DOHH2 (cell line): Measurements from ENCODE around the gene NAT10.

Source experiments
- CTCF ChIP-seq: fragments of 200-600 bp; sonication (generic); IDR thresholded peaks from one replicate; pipeline ENCODE4 v1.5.1; 2014; ENCODE audit warnings: antibody characterized with exemption, mild to moderate bottlenecking, low read depth, low read length; ENCODE audit not compliant: poor library complexity, severe bottlenecking
- EZH2phosphoT487 ChIP-seq: fragments of 200-600 bp; sonication (generic); IDR thresholded peaks from 2 replicates; pipeline ENCODE4 v1.6.1; 2017; ENCODE audit warnings: borderline replicate concordance, mild to moderate bottlenecking, antibody characterized with exemption, low read length, moderate library complexity, mixed read lengths

DNA sequence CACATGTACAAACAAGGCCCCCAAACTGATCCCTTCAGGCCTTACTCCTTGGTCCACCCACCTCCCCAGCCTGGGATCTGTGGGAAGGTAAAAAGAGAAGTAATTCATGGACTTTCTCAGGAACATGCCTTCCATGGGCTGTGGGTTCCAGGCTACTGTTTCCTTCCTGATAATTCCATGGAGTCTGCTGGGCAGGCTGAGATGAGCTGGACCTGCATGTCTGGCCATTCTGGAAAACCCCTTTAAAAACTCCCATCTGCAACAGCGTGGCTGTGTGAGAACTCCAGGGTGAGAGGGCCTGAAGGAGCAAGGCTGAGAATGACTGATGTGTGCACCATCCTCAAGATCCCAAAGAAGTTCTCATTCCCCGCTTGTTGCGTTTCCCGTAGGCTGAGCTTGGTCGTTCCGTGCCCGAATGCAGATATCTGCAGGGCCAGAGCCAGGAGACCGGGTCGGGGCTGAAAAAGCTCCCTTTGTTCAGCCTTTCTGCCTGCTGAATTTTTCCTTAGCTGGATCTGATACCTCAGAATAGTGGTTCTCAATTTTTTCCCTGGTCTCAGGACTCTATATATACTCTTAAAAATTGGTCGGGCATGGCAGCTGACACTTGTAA, 72.9 kb downstream of the NAT10 start:
- TF ChIP-seq CTCF = no peak
- no peak for TF ChIP-seq EZH2phosphoT487
